ENCODE results near the gene ZNF385B. TPM values are rescaled to one million over a fixed set of nuclear protein-coding genes. Genes with fewer than 3 reads are reported as not detected.

The ZNF385B gene
- total RNA-seq, 1 donor from 2014 or later: 35.8 TPM

DNA sequence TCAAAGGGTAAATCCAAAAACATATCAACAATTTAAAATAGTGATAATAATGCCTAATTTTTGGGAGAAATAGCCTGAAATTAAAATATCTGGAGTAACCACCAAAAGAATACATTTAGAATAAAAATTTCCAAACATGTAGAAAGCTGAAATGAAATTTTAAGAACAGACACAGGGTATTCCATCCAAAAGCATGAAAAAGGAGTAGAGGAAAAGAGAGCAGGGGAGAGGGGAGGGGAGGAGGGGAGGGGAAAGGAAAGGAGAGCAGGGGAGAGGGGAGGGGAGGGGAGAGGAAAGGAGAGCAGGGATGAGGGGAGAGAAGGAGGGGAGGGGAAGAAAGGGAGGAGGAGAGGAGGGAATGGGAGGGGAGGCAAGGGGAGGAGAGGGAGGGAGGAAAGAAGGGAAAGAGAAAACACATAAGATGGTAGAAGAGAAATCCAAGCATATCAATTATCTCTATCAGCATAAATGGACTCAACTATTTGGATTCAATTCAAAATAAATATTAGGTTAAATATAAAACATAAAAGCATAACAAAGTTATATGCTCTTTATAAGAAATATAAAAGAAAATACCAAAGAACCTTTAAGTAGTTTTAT lies 141.1 kb downstream of the ZNF385B start:
- Histone ChIP-seq H3K36me3 (no peaks in the 10 kb centered on the region), H3K79me2 (ENCODE audit: low read depth) (peaks cover under 1% of the 10 kb centered on the region), H3K4me1 (no peaks in the 10 kb centered on the region), H3K4me2 (no peak overlapping the region), H3F3A (ENCODE audit: low read depth) (no peaks in the 10 kb centered on the region), H3K4me3 (no peak overlapping the region), H3K9me3 (ENCODE audit: low read depth) (no peaks in the 10 kb centered on the region), H3K9ac (no peak overlapping the region), H3K27ac (no peak overlapping the region), H4K20me1 (ENCODE audit: low read depth) (no peaks in the 10 kb centered on the region), H2AFZ (replicated peaks) (no peak overlapping the region), H3K27me3 (no peaks in the 10 kb centered on the region)
- H3K27me3 Mint-ChIP-seq (ENCODE audit: insufficient read depth, low read depth): no peaks in the 10 kb centered on the region
- no peak overlapping the region for H3K27ac Mint-ChIP-seq
- no peak for DNase-seq (ENCODE audit: low spot score)
- TF ChIP-seq EZH2 (IDR thresholded peaks at IDR 0.05) (no peak), EZH2phosphoT487 (IDR thresholded peaks at IDR 0.05) (no peak)
- TF ChIP-seq, protein P1, sequence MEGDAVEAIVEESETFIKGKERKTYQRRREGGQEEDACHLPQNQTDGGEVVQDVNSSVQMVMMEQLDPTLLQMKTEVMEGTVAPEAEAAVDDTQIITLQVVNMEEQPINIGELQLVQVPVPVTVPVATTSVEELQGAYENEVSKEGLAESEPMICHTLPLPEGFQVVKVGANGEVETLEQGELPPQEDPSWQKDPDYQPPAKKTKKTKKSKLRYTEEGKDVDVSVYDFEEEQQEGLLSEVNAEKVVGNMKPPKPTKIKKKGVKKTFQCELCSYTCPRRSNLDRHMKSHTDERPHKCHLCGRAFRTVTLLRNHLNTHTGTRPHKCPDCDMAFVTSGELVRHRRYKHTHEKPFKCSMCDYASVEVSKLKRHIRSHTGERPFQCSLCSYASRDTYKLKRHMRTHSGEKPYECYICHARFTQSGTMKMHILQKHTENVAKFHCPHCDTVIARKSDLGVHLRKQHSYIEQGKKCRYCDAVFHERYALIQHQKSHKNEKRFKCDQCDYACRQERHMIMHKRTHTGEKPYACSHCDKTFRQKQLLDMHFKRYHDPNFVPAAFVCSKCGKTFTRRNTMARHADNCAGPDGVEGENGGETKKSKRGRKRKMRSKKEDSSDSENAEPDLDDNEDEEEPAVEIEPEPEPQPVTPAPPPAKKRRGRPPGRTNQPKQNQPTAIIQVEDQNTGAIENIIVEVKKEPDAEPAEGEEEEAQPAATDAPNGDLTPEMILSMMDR (IDR thresholded peaks at IDR 0.05): no peak
- H3K4me1 Mint-ChIP-seq: no peaks in the 10 kb centered on the region
- no peak overlapping the region for H3K4me3 Mint-ChIP-seq
- no peaks in the 10 kb centered on the region for H3K36me3 Mint-ChIP-seq
- no peaks in the 10 kb centered on the region for H3K9me3 Mint-ChIP-seq

DNA sequence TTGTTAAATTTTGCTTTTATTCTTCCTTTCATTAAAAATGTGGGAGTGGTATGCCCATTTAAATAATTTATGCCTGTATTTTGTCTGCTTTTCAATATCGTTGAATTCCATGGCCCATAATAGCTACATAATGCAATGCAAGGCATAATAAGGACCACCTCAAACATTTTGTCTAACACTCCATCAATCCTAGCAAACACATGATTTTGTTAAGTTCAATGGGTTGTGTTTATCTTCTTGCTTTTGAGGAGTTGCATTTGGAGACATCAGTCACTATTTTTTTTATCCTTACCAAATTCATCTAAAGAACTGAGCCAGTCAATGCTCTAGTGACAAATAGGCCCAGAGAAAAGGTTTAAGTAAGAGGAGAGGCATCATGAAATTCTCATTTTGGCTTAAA lies 145.5 kb downstream of the ZNF385B start:
- Histone ChIP-seq H3K4me1 (no peaks in the 10 kb centered on the region), H3K4me3 (no peak overlapping the region), H3K27ac (no peak overlapping the region), H3K9me3 (ENCODE audit: low read depth) (no peaks in the 10 kb centered on the region), H3K79me2 (ENCODE audit: low read depth) (peaks cover 4% of the 10 kb centered on the region), H4K20me1 (ENCODE audit: low read depth) (no peaks in the 10 kb centered on the region), H3F3A (ENCODE audit: low read depth) (no peaks in the 10 kb centered on the region), H3K36me3 (no peaks in the 10 kb centered on the region), H2AFZ (replicated peaks) (no peak overlapping the region), H3K4me2 (no peak overlapping the region), H3K9ac (no peak overlapping the region), H3K27me3 (no peaks in the 10 kb centered on the region)
- Mint-ChIP-seq H3K9me3 (no peaks in the 10 kb centered on the region), H3K27ac (no peak overlapping the region), H3K27me3 (ENCODE audit: insufficient read depth, low read depth) (peaks cover 2% of the 10 kb centered on the region), H3K4me1 (no peaks in the 10 kb centered on the region), H3K36me3 (no peaks in the 10 kb centered on the region), H3K4me3 (no peak overlapping the region)
- DNase-seq (ENCODE audit: low spot score): no peak
- TF ChIP-seq, protein P1 (IDR thresholded peaks at IDR 0.05): no peak
- TF ChIP-seq EZH2 (IDR thresholded peaks at IDR 0.05) (no peak), EZH2phosphoT487 (IDR thresholded peaks at IDR 0.05) (no peak)

DNA sequence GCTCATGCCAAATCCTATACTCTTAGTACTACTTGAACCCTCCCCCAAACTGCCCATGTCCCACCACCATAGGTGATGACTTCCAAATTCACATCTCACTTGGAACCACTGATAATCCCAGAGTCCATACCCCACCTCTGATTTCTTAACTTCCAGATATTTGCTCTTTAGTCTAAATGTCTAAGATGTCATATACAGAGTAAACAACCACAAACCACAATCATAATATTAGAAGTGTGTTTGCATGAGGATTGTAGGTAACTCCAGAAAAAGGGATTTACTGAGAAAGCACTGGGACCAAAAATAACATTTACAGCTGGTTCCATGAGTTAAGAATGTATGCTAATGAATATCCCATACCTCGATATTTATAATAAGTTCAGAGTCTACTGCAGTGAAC lies 146.2 kb downstream of the ZNF385B start:
- Histone ChIP-seq H3K27ac (no peak overlapping the region), H3K36me3 (no peaks in the 10 kb centered on the region), H3K4me1 (no peaks in the 10 kb centered on the region), H3K4me2 (no peak overlapping the region), H4K20me1 (ENCODE audit: low read depth) (no peaks in the 10 kb centered on the region), H3K4me3 (no peak overlapping the region), H3K79me2 (ENCODE audit: low read depth) (peaks cover 4% of the 10 kb centered on the region), H3K9me3 (ENCODE audit: low read depth) (no peaks in the 10 kb centered on the region), H3F3A (ENCODE audit: low read depth) (no peaks in the 10 kb centered on the region), H2AFZ (replicated peaks) (no peak overlapping the region), H3K27me3 (no peaks in the 10 kb centered on the region), H3K9ac (no peak overlapping the region)
- DNase-seq (ENCODE audit: low spot score): no peak
- Mint-ChIP-seq H3K27ac (no peak overlapping the region), H3K27me3 (ENCODE audit: insufficient read depth, low read depth) (peaks cover 2% of the 10 kb centered on the region), H3K9me3 (no peaks in the 10 kb centered on the region), H3K36me3 (no peaks in the 10 kb centered on the region), H3K4me1 (no peaks in the 10 kb centered on the region), H3K4me3 (no peak overlapping the region)
- no peak for TF ChIP-seq EZH2 (IDR thresholded peaks at IDR 0.05)
- TF ChIP-seq EZH2phosphoT487 (IDR thresholded peaks at IDR 0.05): no peak
- TF ChIP-seq, protein P1 (IDR thresholded peaks at IDR 0.05): no peak

All from neural progenitor cell (in vitro differentiated cells).